Stimulated activated naive CD8-positive, alpha-beta T cell treated with anti-CD3 and anti-CD28 coated beads, Interleukin-15, Interleukin-2, amounts not matched to agents 100 U/mL and 50 U/mL, for 24 hours (primary cell): ENCODE measurements around the gene SLC35F4.
"Not testable (repeated sequence)": the region's sequence is repeated elsewhere in the genome, so short reads cannot be mapped to it uniquely, and the experiment has no call there.

Source experiments
- ATAC-seq: fragments of 150-1000 bp; cut with Tn5 transposase; one replicate; pipeline ENCODE4 v1.10.0; 2021
- DNase-seq: peaks from one replicate; pipeline ENCODE4 v3.0.0; 2021

The SLC35F4 gene

GRCh38 chr14:57865403-57866198 is at the start of gene SLC35F4:
Gene SLC35F4, minus strand, starts transcription at chr14:57866092.
- no peak for DNase-seq
- ATAC-seq: no peak

GRCh38 chr14:57909626-57910025 is 43.7 kb upstream of the SLC35F4 start:
- ATAC-seq (no peak), DNase-seq (no peak)

GRCh38 chr14:57903954-57904353 is 38.1 kb upstream of the SLC35F4 start:
- ATAC-seq (no peak), DNase-seq (no peak)

- no peak for ATAC-seq
Observed at GRCh38 chr14:57898837-57899572, 33.1 kb upstream of the SLC35F4 start.

DNA sequence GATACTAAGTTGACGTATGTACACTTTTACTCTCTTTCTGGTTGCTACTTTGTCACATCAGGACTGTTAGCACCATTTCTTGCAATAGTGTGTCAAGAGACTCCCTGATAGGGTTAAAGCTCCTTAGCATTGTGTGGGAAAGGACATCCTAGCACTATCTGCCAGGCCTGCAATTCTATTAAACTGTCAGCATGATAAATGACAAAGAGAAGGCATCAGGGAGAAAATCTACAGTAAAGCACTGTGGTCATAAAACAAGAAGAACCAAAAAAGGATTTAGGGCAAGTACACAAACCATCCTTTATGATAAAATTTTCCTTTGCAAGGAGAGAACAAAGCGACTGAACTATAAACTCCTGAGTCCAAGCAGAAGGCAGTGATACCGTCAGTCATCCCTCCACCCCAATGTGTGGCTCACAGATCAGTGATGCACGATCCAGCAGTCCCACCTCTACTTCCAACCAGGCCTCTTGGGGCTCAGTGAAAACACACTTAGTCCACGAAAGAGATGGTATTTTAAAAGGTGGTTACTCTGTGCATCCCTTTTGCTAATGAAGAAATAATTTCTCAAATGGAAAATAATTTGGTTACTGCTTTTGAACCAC is 31.4 kb upstream of the SLC35F4 start:
- ATAC-seq (no peak), DNase-seq (no peak)

More at GRCh38 chr14:57898837-57899572, 33.1 kb upstream of the SLC35F4 start:
- no peak for DNase-seq

- DNase-seq (no peak), ATAC-seq (no peak)
Observed at GRCh38 chr14:57889245-57889644, 23.4 kb upstream of the SLC35F4 start.

DNA sequence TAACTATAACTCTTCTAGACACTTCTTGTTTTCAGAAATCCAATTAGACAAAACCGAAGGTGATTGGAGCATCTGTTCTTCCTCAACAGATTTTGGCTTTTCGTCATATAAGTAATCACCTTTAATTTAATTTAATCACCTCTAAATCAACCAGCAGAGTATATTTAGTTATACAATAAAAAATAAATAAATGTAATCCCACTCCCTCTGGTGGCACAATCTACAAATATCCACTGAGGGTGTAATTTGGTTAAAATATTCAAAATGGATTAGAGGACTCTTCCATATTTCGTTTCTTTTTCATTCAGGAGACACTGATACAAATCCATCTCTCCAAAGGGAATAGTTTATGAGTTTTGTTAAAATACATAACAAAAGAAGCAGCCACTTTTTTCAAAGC is 18.3 kb upstream of the SLC35F4 start:
- ATAC-seq: no peak
- DNase-seq: no peak

DNA sequence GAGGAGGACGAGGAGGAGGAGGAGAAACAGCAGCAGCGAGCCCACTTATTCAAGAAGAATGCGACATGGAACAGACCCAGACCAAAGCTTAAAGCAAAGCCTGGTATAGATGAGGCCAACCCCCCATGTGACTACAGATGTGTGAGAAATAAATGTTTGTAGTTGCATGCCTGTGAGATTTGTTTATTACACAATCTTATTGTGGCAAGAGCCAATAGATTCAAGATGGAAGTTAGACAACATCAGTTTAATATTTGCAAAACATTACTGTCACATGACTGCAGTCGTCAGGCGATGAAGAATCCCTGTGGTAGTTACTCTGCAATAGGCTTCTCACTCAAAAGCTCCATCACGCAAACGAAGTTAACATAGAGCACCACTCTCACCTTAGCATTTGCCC is 17.2 kb upstream of the SLC35F4 start:
- no peak for DNase-seq
- ATAC-seq: no peak

- no peak for DNase-seq
- no peak for ATAC-seq
Observed at GRCh38 chr14:57879516-57879915, 13.6 kb upstream of the SLC35F4 start.

DNA sequence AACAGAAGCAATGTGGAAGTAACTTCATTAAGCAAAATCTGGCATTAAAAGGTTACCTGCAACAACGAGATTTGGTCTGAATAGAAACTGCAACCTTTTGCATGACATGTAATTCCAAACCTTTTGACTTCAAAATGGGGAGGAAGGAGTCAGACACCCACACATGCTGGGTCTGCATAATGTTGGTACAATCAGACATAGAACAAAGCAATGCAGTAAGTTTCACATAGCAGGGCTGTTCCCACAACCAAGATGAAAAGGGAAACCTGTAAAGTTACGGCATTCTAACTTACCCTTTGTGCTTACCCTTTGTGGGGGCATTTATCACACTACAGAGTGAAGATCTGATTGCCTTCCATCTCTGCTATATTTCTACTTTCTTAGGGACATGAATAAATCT is 10.1 kb upstream of the SLC35F4 start:
- no peak for DNase-seq
- ATAC-seq: no peak

DNA sequence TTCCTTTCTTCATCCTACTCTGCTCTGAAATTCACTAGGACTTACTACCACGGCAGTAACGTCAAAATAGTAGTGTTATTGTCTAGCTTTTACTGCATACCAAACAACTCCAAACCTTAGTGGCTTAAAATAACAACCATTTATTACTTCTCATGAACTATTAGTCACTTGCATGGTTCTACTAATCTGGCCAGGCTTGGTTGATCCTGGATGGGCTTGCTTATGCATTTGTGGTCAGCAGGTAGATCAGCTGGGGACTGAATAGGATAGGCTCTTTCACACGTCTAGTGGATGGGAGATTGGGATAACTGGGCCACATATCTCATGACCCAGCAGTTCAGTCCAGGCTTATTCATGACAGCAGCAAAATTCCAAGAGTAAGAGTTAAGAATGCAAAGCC is 9.4 kb upstream of the SLC35F4 start:
- DNase-seq: no peak
- ATAC-seq: no peak

DNA sequence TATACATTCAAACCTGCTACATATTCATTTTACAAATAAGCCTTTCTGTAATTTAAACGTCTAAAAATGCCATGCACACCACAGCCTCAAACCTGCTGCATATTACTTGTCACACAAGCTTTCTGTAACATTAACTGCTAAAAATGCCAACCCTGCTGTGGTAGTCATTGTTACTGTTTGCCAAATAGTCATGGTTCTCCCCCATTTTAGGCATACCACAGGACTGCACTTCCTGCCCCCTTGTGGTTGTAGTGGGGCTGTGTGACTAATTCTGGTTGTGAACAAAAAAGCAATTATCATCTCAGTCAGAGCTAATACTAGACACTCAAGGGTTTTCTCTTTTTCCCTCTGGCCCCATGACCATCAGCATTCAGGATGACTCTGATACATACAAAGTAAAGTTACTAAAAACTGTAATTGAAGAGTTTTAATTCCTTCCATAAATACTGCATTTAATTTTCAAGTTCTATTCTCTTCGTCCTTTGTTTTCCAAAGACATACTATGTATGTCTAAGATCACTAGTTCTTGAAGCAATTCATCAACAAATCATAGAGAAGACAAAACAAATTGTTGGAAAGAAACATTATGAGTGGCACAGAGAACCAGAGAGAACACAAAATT is 5.7 kb upstream of the SLC35F4 start:
- peak; percentile 8 for DNase-seq
- no peak for ATAC-seq

GRCh38 chr14:57870686-57871457 is 5.0 kb upstream of the SLC35F4 start:
- ATAC-seq (no peak), DNase-seq (no peak)

DNA sequence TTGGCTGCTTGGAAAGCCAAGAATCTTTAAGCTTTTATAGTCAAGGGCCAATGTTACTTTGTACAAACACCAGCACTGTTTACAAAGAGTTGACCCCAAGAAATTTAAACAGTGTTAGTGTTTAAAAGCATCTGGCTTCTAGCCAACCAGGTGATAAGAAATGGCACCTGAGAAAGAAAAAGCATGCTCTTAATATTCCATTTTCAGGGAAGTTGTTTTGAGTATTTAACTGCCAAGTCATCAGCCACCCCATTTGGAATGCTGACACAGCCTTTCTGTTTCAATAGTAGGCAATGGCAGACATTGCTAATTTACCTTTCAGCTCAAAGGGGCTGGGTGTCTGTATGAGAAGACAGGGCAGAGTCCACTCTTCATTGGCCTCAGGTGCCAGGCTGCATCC is 3.7 kb upstream of the SLC35F4 start:
- no peak for ATAC-seq
- no peak for DNase-seq

DNA sequence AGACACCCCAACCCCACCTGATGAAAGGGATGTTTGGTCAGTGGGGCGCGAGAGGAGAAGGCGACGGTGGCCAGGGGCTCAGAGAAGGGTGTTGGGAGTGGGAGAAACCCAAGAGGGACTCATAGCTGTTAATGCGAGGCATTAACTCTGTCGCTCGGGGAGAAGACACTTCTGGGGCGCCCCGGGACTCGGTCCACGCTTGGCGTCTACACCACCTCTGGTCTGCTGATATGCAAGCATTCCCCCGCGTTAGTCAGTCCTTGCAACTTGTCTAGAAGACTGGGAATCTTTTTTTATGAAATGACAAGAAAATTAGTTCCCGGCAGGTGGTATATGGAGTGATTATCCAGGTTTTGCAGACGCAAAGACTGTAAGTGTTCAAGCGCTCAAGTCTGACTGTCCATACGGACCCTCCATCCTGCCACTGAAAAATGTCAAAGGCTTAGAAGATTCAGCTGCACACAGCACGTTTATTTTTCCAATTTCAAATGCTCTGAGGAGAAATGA is 360 bp upstream of the SLC35F4 start:
- no peak for ATAC-seq

DNA sequence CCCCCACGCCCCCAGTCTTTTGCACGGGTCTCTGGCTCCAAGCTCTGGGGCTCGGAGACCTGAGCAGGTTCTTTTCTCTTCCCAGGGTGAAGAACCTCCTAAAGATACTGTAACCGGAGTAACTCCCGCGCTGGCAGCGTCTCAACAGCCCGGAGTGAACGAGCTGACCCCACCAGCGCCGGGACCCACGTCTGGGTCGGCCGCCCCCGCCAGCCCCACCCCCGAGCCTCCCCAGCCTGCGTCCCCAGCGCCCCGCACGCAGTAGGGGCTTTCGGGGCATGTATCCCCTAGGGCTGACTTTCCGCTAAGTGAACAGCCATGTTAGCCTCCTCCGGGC is 858 bp downstream of the SLC35F4 start:
- DNase-seq (no peak), ATAC-seq (no peak)

More for the DNA sequence above, 360 bp upstream of the SLC35F4 start:
- DNase-seq: no peak

- no peak for ATAC-seq
- no peak for DNase-seq
Observed at GRCh38 chr14:57864659-57865058, 1.2 kb downstream of the SLC35F4 start.

GRCh38 chr14:57863471-57863870 is 2.4 kb downstream of the SLC35F4 start:
- no peak for ATAC-seq

GRCh38 chr14:57855666-57856065 is 10.2 kb downstream of the SLC35F4 start:
- DNase-seq, ATAC-seq: not testable (repeated sequence)

More at GRCh38 chr14:57863471-57863870, 2.4 kb downstream of the SLC35F4 start:
- no peak for DNase-seq

GRCh38 chr14:57854571-57854970 is 11.3 kb downstream of the SLC35F4 start:
- ATAC-seq (no peak), DNase-seq (no peak)

DNA sequence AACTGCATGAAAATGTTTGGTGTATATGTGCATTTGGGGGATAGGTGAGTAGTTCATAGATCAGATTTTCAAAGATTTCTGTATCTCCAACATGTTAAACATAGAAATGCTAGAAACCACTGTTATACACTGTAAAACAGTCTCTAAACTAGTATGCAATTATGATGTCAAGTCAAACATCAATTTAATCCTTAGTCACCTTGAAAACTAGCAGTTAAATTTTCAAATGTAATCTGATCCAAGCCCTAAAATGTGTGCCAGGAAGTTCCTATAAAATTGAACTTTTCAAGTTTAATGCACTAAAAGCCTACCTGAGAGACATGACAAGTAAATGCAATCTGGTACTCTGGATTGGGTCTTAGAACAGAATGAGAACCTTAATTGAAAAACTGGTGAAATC is 14.5 kb downstream of the SLC35F4 start:
- DNase-seq (no peak), ATAC-seq (no peak)

- DNase-seq: no peak
Observed at GRCh38 chr14:57848786-57849185, 17.1 kb downstream of the SLC35F4 start.

More at GRCh38 chr14:57848786-57849185, 17.1 kb downstream of the SLC35F4 start:
- ATAC-seq: no peak
